ENCODE results near the gene OAS2.

The OAS2 gene

GRCh38 chr12:112978163-112979040 lies at the start of gene OAS2:
Gene OAS2, plus strand, starts transcription at chr12:112978519. Its CDS starts 90 bp downstream, at chr12:112978609.
- no peak for DNase-seq

GRCh38 chr12:112928978-112929377 lies 49.3 kb upstream of the OAS2 start:
- DNase-seq = no peak

- DNase-seq = no peak
These were observed 48.6 kb upstream of the OAS2 start for GRCh38 chr12:112929715-112930114.

GRCh38 chr12:112930350-112930749 lies 48.0 kb upstream of the OAS2 start:
- no peak for DNase-seq

- no peak for DNase-seq
These were observed 45.7 kb upstream of the OAS2 start for GRCh38 chr12:112932485-112933128.

GRCh38 chr12:112933129-112933505 lies 45.2 kb upstream of the OAS2 start:
- no peak for DNase-seq

- no peak for DNase-seq
These were observed 42.1 kb upstream of the OAS2 start for GRCh38 chr12:112936264-112936663.

- no peak for DNase-seq
These were observed 41.4 kb upstream of the OAS2 start for GRCh38 chr12:112936927-112937326.

GRCh38 chr12:112937741-112938719 lies 40.3 kb upstream of the OAS2 start, which contains the start of gene OAS3:
Gene OAS3, plus strand, starts transcription at chr12:112938474. Its CDS starts 57 bp downstream, at chr12:112938531.
- DNase-seq = peak; percentile 34

- DNase-seq = no peak
These were observed 39.6 kb upstream of the OAS2 start for GRCh38 chr12:112938751-112939150.

- no peak for DNase-seq
These were observed 38.4 kb upstream of the OAS2 start for GRCh38 chr12:112939761-112940381.

- no peak for DNase-seq
These were observed 36.6 kb upstream of the OAS2 start for GRCh38 chr12:112941528-112942335.

- no peak for DNase-seq
These were observed 35.7 kb upstream of the OAS2 start for GRCh38 chr12:112942572-112942971.

- no peak for DNase-seq
These were observed 34.2 kb upstream of the OAS2 start for GRCh38 chr12:112944024-112944690.

- DNase-seq = no peak
These were observed 32.8 kb upstream of the OAS2 start for GRCh38 chr12:112945515-112945914.

GRCh38 chr12:112946236-112947000 lies 31.9 kb upstream of the OAS2 start:
- DNase-seq = no peak

- DNase-seq = no peak
These were observed 31.0 kb upstream of the OAS2 start for GRCh38 chr12:112947314-112947713.

GRCh38 chr12:112947761-112948160 lies 30.6 kb upstream of the OAS2 start:
- no peak for DNase-seq

- DNase-seq = no peak
These were observed 29.5 kb upstream of the OAS2 start for GRCh38 chr12:112948806-112949205.

GRCh38 chr12:112950701-112951100 lies 27.6 kb upstream of the OAS2 start:
- DNase-seq = no peak
